LNCaP clone FGC (cell line): ENCODE results near the gene KIF9.
"Not testable (repeated sequence)": the region's sequence is repeated elsewhere in the genome, so short reads cannot be mapped to it uniquely, and the experiment has no call there.

Experiments used
- DNase-seq: peaks from one replicate; pipeline ENCODE4 v3.0.0-alpha.2; 2011; ENCODE audit warnings: low read depth
- H3K4me3 ChIP-seq: 2 replicates; pipeline ENCODE4 v1.5.1; 2011; ENCODE audit warnings: mild to moderate bottlenecking, low read depth, low read length, control low read depth
- CTCF ChIP-seq: IDR thresholded peaks from 2 replicates; pipeline ENCODE4 v1.5.1; 2012; ENCODE audit warnings: mild to moderate bottlenecking; ENCODE audit not compliant: control insufficient read depth, insufficient read depth; ENCODE audit errors: extremely low read depth

Gene KIF9

GRCh38 chr3:47282424-47283192 is at the start of gene KIF9, which contains the start of gene KLHL18:
Gene KIF9, minus strand, starts transcription at chr3:47282799. Its CDS starts 5,425 bp downstream, at chr3:47277374.
Gene KLHL18, plus strand, starts transcription at chr3:47282944. Its CDS starts 22 bp downstream, at chr3:47282966.
- TF ChIP-seq CTCF = 0 out of 2 replicates have a peak, but pooled peaks have one; percentile 13
- DNase-seq = peak; percentile 82
- peak within 1 kb of the TSS; percentile 96 for H3K4me3 ChIP-seq

GRCh38 chr3:47324278-47324865 is 41.8 kb upstream of the KIF9 start:
- H3K4me3 ChIP-seq = no peak overlapping the region
- peak; percentile 23 for DNase-seq
- peak; percentile 81 for TF ChIP-seq CTCF

- TF ChIP-seq CTCF = no peak
- no peak for DNase-seq
- H3K4me3 ChIP-seq = no peak overlapping the region
These were observed 41.1 kb upstream of the KIF9 start for GRCh38 chr3:47323431-47324277.

GRCh38 chr3:47319956-47320355 is 37.4 kb upstream of the KIF9 start:
- TF ChIP-seq CTCF = no peak
- no peak for DNase-seq
- H3K4me3 ChIP-seq = no peak overlapping the region

GRCh38 chr3:47318916-47319315 is 36.3 kb upstream of the KIF9 start:
- DNase-seq = peak; percentile 65
- no peak overlapping the region for H3K4me3 ChIP-seq
- no peak for TF ChIP-seq CTCF

- DNase-seq, H3K4me3 ChIP-seq: not testable (repeated sequence)
These were observed 33.6 kb upstream of the KIF9 start for GRCh38 chr3:47316151-47316550.

GRCh38 chr3:47315069-47315647 is 32.6 kb upstream of the KIF9 start:
- H3K4me3 ChIP-seq = no peak overlapping the region
- no peak for TF ChIP-seq CTCF
- DNase-seq = no peak
